MCF 10A (cell line): ENCODE results near the gene AJAP1. TPM values are rescaled to one million over a fixed set of nuclear protein-coding genes. Genes with fewer than 3 reads are reported as not detected.

Source experiments
- BruUV-seq: library from RNA; stranded (reverse); fragments of 400-500 nt; replicated peaks from 2 replicates; lab custom pipeline; 2021; lab: Mats Ljungman, UMichigan
- CTCF ChIA-PET: fragments of 300-600 bp; sonication (Branson Sonifier 250); formaldehyde crosslinking; extraction: SDS; loops from one replicate; lab custom pipeline; 2021; ENCODE audit warnings: antibody characterized with exemption, inconsistent platforms; lab: Yijun Ruan, JAX
- POLR2A ChIA-PET: fragments of 300-600, 350-650 bp; sonication (Branson Sonifier 250); formaldehyde crosslinking; extraction: SDS; loops from one replicate; lab custom pipeline; 2020; ENCODE audit warnings: antibody characterized with exemption, inconsistent platforms; lab: Yijun Ruan, JAX
- DNase-seq: peaks from one replicate; pipeline ENCODE4 v3.0.0-alpha.2; 2018; ENCODE audit not compliant: unreplicated experiment
- H3K27ac Mint-ChIP-seq: one replicate; pipeline ENCODE4 v1.8.0; 2022; ENCODE audit warnings: mild to moderate bottlenecking, low read depth, mixed read lengths; ENCODE audit not compliant: unreplicated experiment
- H3K27me3 Mint-ChIP-seq: one replicate; pipeline ENCODE4 v1.8.0; 2022; ENCODE audit warnings: mixed read lengths; ENCODE audit not compliant: insufficient read depth, unreplicated experiment
- H3K36me3 Mint-ChIP-seq: one replicate; pipeline ENCODE4 v1.8.0; 2022; ENCODE audit warnings: mild to moderate bottlenecking, moderate library complexity, mixed read lengths; ENCODE audit not compliant: insufficient read depth, unreplicated experiment
- H3K4me1 Mint-ChIP-seq: one replicate; pipeline ENCODE4 v1.8.0; 2022; ENCODE audit warnings: mixed read lengths; ENCODE audit not compliant: insufficient read depth, unreplicated experiment
- H3K4me3 Mint-ChIP-seq: one replicate; pipeline ENCODE4 v1.8.0; 2022; ENCODE audit warnings: mild to moderate bottlenecking, moderate library complexity, mixed read lengths; ENCODE audit not compliant: unreplicated experiment
- H3K9me3 Mint-ChIP-seq: one replicate; pipeline ENCODE4 v1.8.0; 2022; ENCODE audit warnings: mixed read lengths; ENCODE audit not compliant: unreplicated experiment
- intact Hi-C: fragments of 100-400 bp; cut with micrococcal nuclease; formaldehyde crosslinking; loops from 2 replicates; pipeline ENCODE4 v1.14.1; 2022
- total RNA-seq: library from RNA; stranded (reverse); gene quantifications from 2 replicates; pipeline ENCODE4 v1.2.3, GENCODE V29; 2022
- TF ChIP-seq, protein P1 (sequence below): fragments of 200-600 bp; IDR thresholded peaks from one replicate; pipeline ENCODE4 v1.8.0; 2022; ENCODE audit warnings: antibody characterized with exemption, mild to moderate bottlenecking; ENCODE audit not compliant: unreplicated experiment

AJAP1 gene
- total RNA-seq, 1 experiment from 2014 or later: not detected

DNA sequence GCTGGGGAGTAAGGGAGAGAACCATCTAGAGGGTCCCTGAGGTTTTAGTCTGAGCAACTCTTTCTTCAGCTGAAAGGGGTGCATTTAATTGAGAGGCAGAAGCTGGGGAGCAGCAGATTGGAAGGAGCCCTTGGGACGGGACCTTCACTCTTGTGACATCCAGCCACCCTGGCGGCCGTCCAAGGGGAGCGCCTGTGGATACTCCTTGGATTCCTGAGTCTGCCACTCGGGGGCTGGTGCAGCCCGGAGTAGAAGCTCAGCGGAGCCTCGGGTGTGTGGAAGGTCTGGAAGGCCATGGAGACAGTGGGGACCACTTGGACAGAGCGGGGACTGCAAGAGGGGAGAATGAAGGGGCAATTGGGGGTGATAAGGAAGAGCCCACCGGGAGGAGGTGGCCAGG is 68.7 kb downstream of the AJAP1 start:
- Mint-ChIP-seq H3K4me1 (no peaks in the 10 kb centered on the region), H3K4me3 (no peak overlapping the region), H3K27ac (no peak overlapping the region), H3K36me3 (peaks cover 5% of the 10 kb centered on the region), H3K27me3 (no peaks in the 10 kb centered on the region), H3K9me3 (peaks cover 18% of the 10 kb centered on the region)
- intact Hi-C loops: no loop called here
- CTCF ChIA-PET: interaction anchor here (0.6 kb wide), 1 partner anchor 167 kb away, joined by 3 read pairs; no protein-coding TSS in a partner anchor
- no TSS peak for BruUV-seq
- no peak for DNase-seq
- POLR2A ChIA-PET: no interaction called here
- TF ChIP-seq, protein P1, sequence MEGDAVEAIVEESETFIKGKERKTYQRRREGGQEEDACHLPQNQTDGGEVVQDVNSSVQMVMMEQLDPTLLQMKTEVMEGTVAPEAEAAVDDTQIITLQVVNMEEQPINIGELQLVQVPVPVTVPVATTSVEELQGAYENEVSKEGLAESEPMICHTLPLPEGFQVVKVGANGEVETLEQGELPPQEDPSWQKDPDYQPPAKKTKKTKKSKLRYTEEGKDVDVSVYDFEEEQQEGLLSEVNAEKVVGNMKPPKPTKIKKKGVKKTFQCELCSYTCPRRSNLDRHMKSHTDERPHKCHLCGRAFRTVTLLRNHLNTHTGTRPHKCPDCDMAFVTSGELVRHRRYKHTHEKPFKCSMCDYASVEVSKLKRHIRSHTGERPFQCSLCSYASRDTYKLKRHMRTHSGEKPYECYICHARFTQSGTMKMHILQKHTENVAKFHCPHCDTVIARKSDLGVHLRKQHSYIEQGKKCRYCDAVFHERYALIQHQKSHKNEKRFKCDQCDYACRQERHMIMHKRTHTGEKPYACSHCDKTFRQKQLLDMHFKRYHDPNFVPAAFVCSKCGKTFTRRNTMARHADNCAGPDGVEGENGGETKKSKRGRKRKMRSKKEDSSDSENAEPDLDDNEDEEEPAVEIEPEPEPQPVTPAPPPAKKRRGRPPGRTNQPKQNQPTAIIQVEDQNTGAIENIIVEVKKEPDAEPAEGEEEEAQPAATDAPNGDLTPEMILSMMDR: no peak

DNA sequence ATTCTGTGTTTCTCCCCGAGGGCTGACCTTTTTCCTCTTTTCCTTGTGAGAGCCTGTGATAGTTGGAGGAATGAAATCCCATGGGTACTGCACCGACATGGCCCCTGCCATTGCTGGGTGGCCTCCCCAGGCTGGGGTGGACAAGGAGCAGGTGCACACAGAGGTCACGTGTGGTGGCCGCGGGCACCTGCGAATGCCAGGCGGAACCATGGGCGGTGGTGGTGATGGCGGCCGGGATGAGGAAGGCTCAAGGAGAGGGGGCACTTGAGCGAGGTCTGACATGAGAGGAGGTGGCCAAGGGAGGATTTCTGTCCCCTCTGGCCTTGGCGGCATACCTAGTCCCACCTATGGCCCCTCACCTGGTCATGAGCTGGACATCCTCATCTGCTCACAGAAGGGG is 69.6 kb downstream of the AJAP1 start:
- Mint-ChIP-seq H3K9me3 (peaks cover 18% of the 10 kb centered on the region), H3K27me3 (no peaks in the 10 kb centered on the region), H3K27ac (no peak overlapping the region), H3K4me1 (no peaks in the 10 kb centered on the region), H3K4me3 (no peak overlapping the region), H3K36me3 (peaks cover 5% of the 10 kb centered on the region)
- no peak for DNase-seq
- ChIA-PET POLR2A (no interaction called here), CTCF (no interaction called here)
- intact Hi-C loops: no loop called here
- BruUV-seq: no TSS peak
- TF ChIP-seq, protein P1: no peak

DNA sequence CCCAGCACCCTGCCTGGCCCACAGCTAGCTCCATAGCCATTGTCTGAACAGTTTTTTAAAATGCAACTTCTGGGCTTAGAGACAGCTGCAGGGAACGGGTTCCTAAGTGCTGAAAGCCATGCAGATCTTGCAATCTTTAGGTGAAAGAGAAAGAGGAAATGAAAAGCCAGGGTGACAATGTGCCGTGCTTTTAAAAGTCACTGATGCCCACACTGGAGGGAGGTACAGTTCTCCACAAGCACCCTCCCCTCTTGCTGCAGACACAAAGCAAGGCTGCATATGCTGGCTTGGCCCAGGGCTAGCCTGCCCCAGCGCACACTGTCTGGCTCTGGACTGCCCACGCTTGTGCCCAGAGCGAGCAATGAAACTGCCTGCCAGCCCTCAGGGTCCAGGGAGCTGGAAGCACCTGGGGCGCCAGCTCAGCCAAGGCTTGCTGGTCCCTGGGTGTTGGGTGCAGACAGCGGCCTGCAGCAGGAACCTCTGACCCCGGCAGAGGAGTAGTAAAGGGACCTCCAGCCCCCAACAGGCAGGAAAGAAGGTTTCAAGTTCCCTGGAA is 70.4 kb downstream of the AJAP1 start:
- intact Hi-C loops: no loop called here
- Mint-ChIP-seq H3K9me3 (peaks cover 18% of the 10 kb centered on the region), H3K4me1 (no peaks in the 10 kb centered on the region), H3K27me3 (no peaks in the 10 kb centered on the region), H3K27ac (no peak overlapping the region), H3K4me3 (no peak overlapping the region), H3K36me3 (peaks cover 5% of the 10 kb centered on the region)
- no peak for DNase-seq
- TF ChIP-seq, protein P1: no peak
- ChIA-PET POLR2A (no interaction called here), CTCF (no interaction called here)
- no TSS peak for BruUV-seq

DNA sequence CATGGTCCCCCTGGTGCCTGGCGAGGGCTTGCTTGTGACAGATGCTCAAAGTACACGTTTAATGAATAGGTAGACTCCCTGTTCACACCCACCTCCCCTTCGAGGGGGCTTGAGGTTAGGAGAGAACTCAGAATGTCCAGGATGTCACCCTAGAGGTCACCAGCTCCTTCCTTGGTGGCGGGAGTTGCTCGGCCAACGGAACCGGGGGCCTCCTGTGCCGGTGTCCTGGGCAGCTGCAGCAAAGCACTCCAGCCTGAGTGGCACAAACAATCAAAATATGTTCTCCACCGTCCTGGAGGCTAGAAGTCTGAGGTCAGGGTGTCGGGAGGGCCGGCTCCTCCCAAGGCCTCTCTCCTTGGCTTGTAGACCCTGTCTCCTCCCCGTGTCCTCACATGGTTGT is 71.0 kb downstream of the AJAP1 start:
- ChIA-PET POLR2A (no interaction called here), CTCF (no interaction called here)
- DNase-seq: no peak
- no peak overlapping the region for H3K4me3 Mint-ChIP-seq
- intact Hi-C loops: no loop called here
- no peak overlapping the region for H3K27ac Mint-ChIP-seq
- H3K4me1 Mint-ChIP-seq: no peaks in the 10 kb centered on the region
- H3K27me3 Mint-ChIP-seq: no peaks in the 10 kb centered on the region
- TF ChIP-seq, protein P1: no peak
- peaks cover 5% of the 10 kb centered on the region for H3K36me3 Mint-ChIP-seq
- H3K9me3 Mint-ChIP-seq: peaks cover 18% of the 10 kb centered on the region
- no TSS peak for BruUV-seq
